Suppressor macrophage (primary cell): ENCODE data around the gene NLN.
"Not testable (repeated sequence)": the region's sequence is repeated elsewhere in the genome, so short reads cannot be mapped to it uniquely, and the experiment has no call there.

Source experiments
- DNase-seq, 4 experiments: peaks; one replicate each; pipeline ENCODE4 v3.0.0-alpha.2; 2020 to 2022

The NLN gene

GRCh38 chr5:65832603-65833228, 110.7 kb downstream of the NLN start:
- DNase-seq = no peak

- DNase-seq = no peak
Measured at GRCh38 chr5:65833780-65834179, 111.8 kb downstream of the NLN start.

- no peak for DNase-seq
Measured at GRCh38 chr5:65834306-65834705, 112.3 kb downstream of the NLN start.

GRCh38 chr5:65835191-65835590, 113.2 kb downstream of the NLN start:
- no peak for DNase-seq

- no peak for DNase-seq
Measured at GRCh38 chr5:65837139-65837538, 115.1 kb downstream of the NLN start.

- DNase-seq = not testable (repeated sequence)
Measured at GRCh38 chr5:65839170-65839569, 117.2 kb downstream of the NLN start.

- peak in 2 of 4 experiments; percentile 23 to 27 for DNase-seq
Measured at GRCh38 chr5:65840071-65840470, 118.1 kb downstream of the NLN start.

GRCh38 chr5:65844763-65845162, 122.8 kb downstream of the NLN start:
- DNase-seq = not testable (repeated sequence)

GRCh38 chr5:65846101-65846500, 124.1 kb downstream of the NLN start:
- DNase-seq = no peak

GRCh38 chr5:65847019-65847418, 125.0 kb downstream of the NLN start:
- DNase-seq = not testable (repeated sequence)

GRCh38 chr5:65849918-65850317, 127.9 kb downstream of the NLN start:
- DNase-seq = not testable (repeated sequence)

- no peak for DNase-seq
Measured at GRCh38 chr5:65854925-65855324, 132.9 kb downstream of the NLN start.

GRCh38 chr5:65855766-65856315, 133.8 kb downstream of the NLN start:
- no peak for DNase-seq

- no peak for DNase-seq
Measured at GRCh38 chr5:65856520-65856919, 134.5 kb downstream of the NLN start.

GRCh38 chr5:65858316-65858715, 136.3 kb downstream of the NLN start:
- DNase-seq = no peak

GRCh38 chr5:65861830-65862241, 139.8 kb downstream of the NLN start:
- DNase-seq = no peak

GRCh38 chr5:65862384-65862783, 140.4 kb downstream of the NLN start:
- no peak for DNase-seq

GRCh38 chr5:65863747-65864146, 141.7 kb downstream of the NLN start:
- DNase-seq = no peak

- no peak for DNase-seq
Measured at GRCh38 chr5:65866837-65867521, 145.0 kb downstream of the NLN start.

GRCh38 chr5:65867542-65868195, 145.7 kb downstream of the NLN start:
- no peak for DNase-seq

- DNase-seq = no peak
Measured at GRCh38 chr5:65868509-65868908, 146.5 kb downstream of the NLN start.

- DNase-seq = no peak
Measured at GRCh38 chr5:65871182-65871581, 149.2 kb downstream of the NLN start.

- not testable (repeated sequence) for DNase-seq
Measured at GRCh38 chr5:65871776-65872175, 149.8 kb downstream of the NLN start.
